ENCODE data around the gene ERCC1. TPM values are rescaled to one million over a fixed set of nuclear protein-coding genes. Genes with fewer than 3 reads are reported as not detected.
"Not testable (repeated sequence)": the region's sequence is repeated elsewhere in the genome, so short reads cannot be mapped to it uniquely, and the experiment has no call there.

Gene ERCC1
- total RNA-seq, 1 donor from 2014 or later, result 71.6 TPM

DNA sequence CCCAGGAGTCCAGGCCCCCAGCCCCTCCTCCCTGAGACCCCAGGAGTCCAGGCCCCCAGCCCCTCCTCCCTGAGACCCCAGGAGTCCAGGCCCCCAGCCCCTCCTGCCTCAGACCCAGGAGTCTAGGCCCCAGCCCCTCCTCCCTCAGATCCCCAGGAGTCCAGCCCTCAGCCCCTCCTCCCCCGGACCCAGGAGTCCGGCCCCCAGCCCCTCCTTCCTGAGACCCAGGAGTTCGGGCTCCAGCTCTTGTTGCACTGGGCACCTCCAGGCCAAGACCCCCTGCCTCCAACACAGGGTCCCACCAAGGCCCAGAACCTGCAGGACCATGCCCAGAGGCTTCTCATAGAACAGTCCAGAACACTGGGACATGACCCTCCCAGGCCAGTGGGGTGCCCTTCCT is 3.8 kb downstream of the ERCC1 start:
- no peak for TF ChIP-seq CTCF (conservative IDR thresholded peaks at IDR 0.05; ENCODE audit: low read depth, low read length)

GRCh38 chr19:45419396-45419795 is 4.3 kb downstream of the ERCC1 start:
- no peak for TF ChIP-seq CTCF (conservative IDR thresholded peaks at IDR 0.05; ENCODE audit: low read depth, low read length)
- DNase-seq (ENCODE audit: low read depth), result no peak
- H3K4me3 ChIP-seq (ENCODE audit: low read depth, low read length), result no peak overlapping the region

More for the DNA sequence above, 3.8 kb downstream of the ERCC1 start:
- no peak overlapping the region for H3K4me3 ChIP-seq (ENCODE audit: low read depth, low read length)
- DNase-seq (ENCODE audit: low read depth), result no peak

DNA sequence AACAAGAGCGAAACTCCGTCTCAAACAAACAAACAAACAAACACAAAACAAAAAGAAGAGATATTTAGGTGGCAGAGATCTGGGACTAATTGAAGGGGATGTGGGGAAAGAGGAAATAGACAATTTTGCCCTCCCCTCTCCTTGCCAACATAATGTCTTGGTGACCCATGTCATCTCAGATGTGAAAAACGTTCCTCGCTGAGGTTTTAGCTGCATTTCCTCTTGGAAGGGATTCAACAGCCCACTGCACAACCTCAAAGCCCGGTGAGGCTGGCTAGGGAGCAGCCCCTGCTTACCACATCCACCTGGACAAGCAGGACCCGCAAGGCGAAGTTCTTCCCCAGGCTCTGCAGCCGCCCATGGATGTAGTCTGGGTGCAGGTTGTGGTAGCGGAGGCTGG is 4.9 kb downstream of the ERCC1 start:
- DNase-seq (ENCODE audit: low read depth), result no peak
- TF ChIP-seq CTCF (conservative IDR thresholded peaks at IDR 0.05; ENCODE audit: low read depth, low read length), result no peak
- H3K4me3 ChIP-seq (ENCODE audit: low read depth, low read length), result no peak overlapping the region

GRCh38 chr19:45417151-45417550 is 6.6 kb downstream of the ERCC1 start:
- no peak for TF ChIP-seq CTCF (conservative IDR thresholded peaks at IDR 0.05; ENCODE audit: low read depth, low read length)
- DNase-seq (ENCODE audit: low read depth), result no peak

DNA sequence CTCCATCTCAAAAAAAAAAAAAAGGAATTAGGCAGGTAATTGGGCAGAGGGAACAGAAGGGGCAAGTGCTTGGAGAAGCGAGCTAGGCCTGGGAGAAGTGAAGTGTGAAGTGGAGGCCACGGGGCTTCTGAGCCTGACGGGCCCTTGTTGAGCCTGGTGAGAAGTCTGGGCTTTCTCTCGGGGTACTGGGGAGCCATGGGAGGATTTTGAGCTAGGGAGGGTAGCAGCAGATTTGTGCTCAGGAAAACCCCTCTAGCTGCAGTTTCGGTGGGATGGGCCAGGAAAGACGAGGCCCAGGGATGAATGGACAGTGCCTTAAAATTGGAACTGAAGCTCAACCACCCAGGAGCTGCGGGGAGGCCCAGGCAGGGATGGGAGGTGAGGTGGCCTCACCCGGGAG is 9.2 kb downstream of the ERCC1 start:
- no peak for DNase-seq (ENCODE audit: low read depth)
- no peak overlapping the region for H3K4me3 ChIP-seq (ENCODE audit: low read depth, low read length)
- TF ChIP-seq CTCF (conservative IDR thresholded peaks at IDR 0.05; ENCODE audit: low read depth, low read length), result no peak

More at GRCh38 chr19:45417151-45417550, 6.6 kb downstream of the ERCC1 start:
- H3K4me3 ChIP-seq (ENCODE audit: low read depth, low read length), result no peak overlapping the region

DNA sequence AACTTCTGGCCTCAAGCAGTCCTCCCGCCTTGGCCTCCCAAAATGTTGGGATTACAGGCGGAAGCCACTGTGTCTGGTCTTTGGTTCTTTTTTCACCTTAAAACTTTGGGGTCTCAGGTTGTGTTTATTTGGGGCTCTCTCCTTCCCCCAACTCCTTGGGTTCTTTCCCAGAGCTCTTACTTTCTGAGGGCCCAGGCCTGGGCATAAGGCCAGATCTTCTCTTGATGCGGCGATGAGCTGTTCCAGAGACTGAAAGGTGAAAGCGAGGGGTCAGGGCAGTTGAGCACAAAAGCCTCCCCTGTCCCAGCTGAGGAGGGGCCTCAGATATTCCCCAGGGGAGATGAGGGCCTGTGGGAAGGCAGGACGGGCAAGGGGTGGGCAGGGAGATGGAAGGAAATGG is 10.2 kb downstream of the ERCC1 start:
- no peak for DNase-seq (ENCODE audit: low read depth)
- no peak for TF ChIP-seq CTCF (conservative IDR thresholded peaks at IDR 0.05; ENCODE audit: low read depth, low read length)
- H3K4me3 ChIP-seq (ENCODE audit: low read depth, low read length), result no peak overlapping the region

- DNase-seq (ENCODE audit: low read depth); H3K4me3 ChIP-seq (ENCODE audit: low read depth, low read length): not testable (repeated sequence)
Measured at GRCh38 chr19:45410330-45410729, 13.4 kb downstream of the ERCC1 start.

DNA sequence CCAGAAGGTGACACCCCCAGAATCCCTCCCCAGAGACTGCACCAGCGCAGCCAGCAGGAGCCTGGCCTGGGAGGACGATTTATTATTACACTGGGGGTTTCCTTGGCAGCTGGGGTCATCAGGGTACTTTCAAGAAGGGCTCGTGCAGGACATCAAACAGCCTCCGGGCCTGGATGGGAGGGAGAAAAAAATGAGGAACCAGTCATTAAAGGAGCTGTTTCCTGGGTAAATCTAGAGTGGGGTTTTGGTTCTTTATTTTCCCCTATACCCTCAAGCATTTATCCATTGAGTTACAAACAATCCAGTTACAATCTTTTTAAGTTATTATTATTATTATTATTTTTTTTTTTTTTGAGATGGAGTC is 14.2 kb downstream of the ERCC1 start:
- H3K4me3 ChIP-seq (ENCODE audit: low read depth, low read length), result no peak overlapping the region
- no peak for DNase-seq (ENCODE audit: low read depth)
- TF ChIP-seq CTCF (conservative IDR thresholded peaks at IDR 0.05; ENCODE audit: low read depth, low read length), result no peak
